ENCODE measurements around the gene ANAPC10. TPM values are rescaled to one million over a fixed set of nuclear protein-coding genes. Genes with fewer than 3 reads are reported as not detected.

The ANAPC10 gene
- total RNA-seq, 1 experiment from 2014 or later: 10.5 TPM

- CTCF ChIA-PET: no interaction called here
- Histone ChIP-seq H3K4me3 (ENCODE audit: low read depth in 2 of 2, low read length in 2 of 2) (no peak overlapping the region), H3K27ac (ENCODE audit: low read length) (no peak overlapping the region), H3K36me3 (ENCODE audit: control insufficient read depth, insufficient read depth, low read length) (no peaks in the 10 kb centered on the region), H3K4me1 (ENCODE audit: control insufficient read depth, insufficient read depth, low read length) (no peaks in the 10 kb centered on the region), H3K9me3 (ENCODE audit: control insufficient read depth, insufficient read depth, low read depth, low read length) (no peaks in the 10 kb centered on the region), H3K27me3 (ENCODE audit: control insufficient read depth, insufficient read depth, low read length) (no peaks in the 10 kb centered on the region)
- in situ Hi-C loops (cut with HindIII; ENCODE audit: low pct_unique_long_range_greater_than_20kb, low sequenced_read_pairs): no loop called here
- no peak for TF ChIP-seq REST (IDR thresholded peaks at IDR 0.05; ENCODE audit: insufficient read depth in 1 of 2, low read depth in 2 of 2, low read length in 1 of 2)
- TF ChIP-seq POLR2AphosphoS5 (IDR thresholded peaks at IDR 0.05; ENCODE audit: low read depth, low read length): no peak
- no peak for TF ChIP-seq TCF7L2 (IDR thresholded peaks at IDR 0.05; ENCODE audit: low read depth, low read length)
- no peak for TF ChIP-seq SIN3A (IDR thresholded peaks at IDR 0.05; ENCODE audit: borderline replicate concordance, insufficient read depth, low read depth, low read length)
- TF ChIP-seq CTCF (IDR thresholded peaks at IDR 0.05): no peak
- intact Hi-C loops (cut with micrococcal nuclease; ENCODE audit: unreplicated experiment): loop anchor here (2.0 kb wide), 1 partner anchor 44 kb away; no protein-coding TSS in a partner anchor
- no TSS peak for BruUV-seq (replicated peaks)
- POLR2A ChIA-PET: no interaction called here
- no peak for ATAC-seq
- no peak for DNase-seq (ENCODE audit: low read depth, low spot score)
Observed at GRCh38 chr4:144967161-144967560, 130.8 kb downstream of the ANAPC10 start.

- ATAC-seq: no peak
- no peaks in the 10 kb centered on the region for H3K36me3 ChIP-seq (ENCODE audit: control insufficient read depth, insufficient read depth, low read length)
- in situ Hi-C loops (cut with HindIII; ENCODE audit: low pct_unique_long_range_greater_than_20kb, low sequenced_read_pairs): no loop called here
- no TSS peak for BruUV-seq (replicated peaks)
- intact Hi-C loops (cut with micrococcal nuclease; ENCODE audit: unreplicated experiment): no loop called here
- H3K4me1 ChIP-seq (ENCODE audit: control insufficient read depth, insufficient read depth, low read length): no peaks in the 10 kb centered on the region
- no peaks in the 10 kb centered on the region for H3K9me3 ChIP-seq (ENCODE audit: control insufficient read depth, insufficient read depth, low read depth, low read length)
- CTCF ChIA-PET: no interaction called here
- TF ChIP-seq REST (IDR thresholded peaks at IDR 0.05; ENCODE audit: insufficient read depth in 1 of 2, low read depth in 2 of 2, low read length in 1 of 2): no peak
- no peak for TF ChIP-seq SIN3A (IDR thresholded peaks at IDR 0.05; ENCODE audit: borderline replicate concordance, insufficient read depth, low read depth, low read length)
- no peak for TF ChIP-seq POLR2AphosphoS5 (IDR thresholded peaks at IDR 0.05; ENCODE audit: low read depth, low read length)
- no peak for TF ChIP-seq TCF7L2 (IDR thresholded peaks at IDR 0.05; ENCODE audit: low read depth, low read length)
- TF ChIP-seq CTCF (IDR thresholded peaks at IDR 0.05): no peak
- H3K4me3 ChIP-seq (ENCODE audit: low read depth in 2 of 2, low read length in 2 of 2): no peak overlapping the region
- DNase-seq (ENCODE audit: low read depth, low spot score): no peak
- POLR2A ChIA-PET: no interaction called here
- H3K27ac ChIP-seq (ENCODE audit: low read length): no peak overlapping the region
- no peaks in the 10 kb centered on the region for H3K27me3 ChIP-seq (ENCODE audit: control insufficient read depth, insufficient read depth, low read length)
Observed at GRCh38 chr4:144962300-144962699, 135.7 kb downstream of the ANAPC10 start.
